ENCODE data around the gene TMEM125. TPM values are rescaled to one million over a fixed set of nuclear protein-coding genes. Genes with fewer than 3 reads are reported as not detected.

TMEM125 gene
- total and polyA plus RNA-seq, 2 of the 4 experiments (the other 2 are of a cell fraction): under 0.01 to 0.03 TPM

GRCh38 chr1:43312663-43313515 is 43.1 kb downstream of the TMEM125 start (continued):
- no peak for TF ChIP-seq RCOR1 (IDR thresholded peaks at IDR 0.05; ENCODE audit: insufficient replicate concordance, low read length)

GRCh38 chr1:43313771-43314170 is 44.0 kb downstream of the TMEM125 start:
- DNase-seq (no peak), ATAC-seq (ENCODE audit: low read depth) (no peak)
- Histone ChIP-seq H2AFZ (replicated peaks; ENCODE audit: low read length, poor library complexity) (no peak overlapping the region), H3K27me3 (ENCODE audit: control insufficient read depth, insufficient read depth, low read length) (peaks cover 2% of the 10 kb centered on the region; the same call in 1 of the 2 replicates), H2BK5ac (ENCODE audit: low read depth, low read length, poor library complexity, severe bottlenecking) (no peak overlapping the region), H2BK20ac (ENCODE audit: low read depth, low read length) (no peak overlapping the region), H2AK5ac (ENCODE audit: low read depth, low read length) (no peak overlapping the region), H3K9me3 (ENCODE audit: control insufficient read depth, insufficient read depth, low read length) (no peaks in the 10 kb centered on the region), H3K79me1 (ENCODE audit: low read depth in 1 of 2, low read length in 2 of 2) (no peaks in the 10 kb centered on the region), H3K4me1 (ENCODE audit: control insufficient read depth, insufficient read depth, low read length) (peaks cover 5% of the 10 kb centered on the region), H3K9me1 (ENCODE audit: insufficient read depth, low read length) (0 out of 2 replicates have a peak, but pooled peaks cover 3% of the 10 kb centered on the region), H4K91ac (ENCODE audit: insufficient read depth, low read depth, low read length) (no peak overlapping the region), H4K8ac (ENCODE audit: low read depth in 2 of 2, low read length in 2 of 2) (no peak overlapping the region), H3K14ac (replicated peaks; ENCODE audit: low read depth, low read length) (no peak overlapping the region), H3K18ac (ENCODE audit: low read depth, low read length) (no peak overlapping the region), H3K9ac (ENCODE audit: low read depth, low read length) (no peak overlapping the region), H3K56ac (ENCODE audit: extremely low read depth, insufficient read depth, low read length) (no peak overlapping the region), H3K23ac (ENCODE audit: low read depth, low read length) (no peak overlapping the region), H3K4me2 (ENCODE audit: low read depth, low read length) (no peak overlapping the region), H4K20me1 (ENCODE audit: insufficient read depth, low read length) (no peaks in the 10 kb centered on the region; the same call in 1 of the 2 replicates), H2AK9ac (replicated peaks; ENCODE audit: low read depth, low read length, poor library complexity) (no peak overlapping the region), H2BK15ac (ENCODE audit: low read depth, low read length) (no peak overlapping the region), H4K5ac (ENCODE audit: low read depth, low read length) (no peak overlapping the region), H3K36me3 (ENCODE audit: control insufficient read depth, insufficient read depth, low read length) (no peaks in the 10 kb centered on the region), H2BK120ac (ENCODE audit: low read depth, low read length) (no peak overlapping the region), H3K4ac (ENCODE audit: low read depth, low read length) (no peak overlapping the region), H3K4me3 (ENCODE audit: insufficient read depth, low read depth, low read length) (no peak overlapping the region), H3K27ac (ENCODE audit: insufficient read depth, low read length) (no peak overlapping the region)
- dilution Hi-C loops (cut with HindIII; ENCODE audit: low sequenced_read_pairs, unreplicated experiment): no loop called here
- CTCF ChIA-PET: no interaction called here
- TF ChIP-seq CEBPB (IDR thresholded peaks at IDR 0.05; ENCODE audit: low read depth, low read length) (no peak), FOS (IDR thresholded peaks at IDR 0.05; ENCODE audit: low read depth, low read length) (no peak)
- in situ Hi-C loops (cut with MboI; ENCODE audit: low sequenced_read_pairs): no loop called here
- no TSS peak for BruUV-seq (replicated peaks)
- intact Hi-C loops (cut with micrococcal nuclease): no loop called here
- POLR2A ChIA-PET (ENCODE audit: unreplicated experiment): no interaction called here
- WGBS, 2 experiments (ENCODE audit: extremely low coverage in 2 of 2, insufficient read length in 1 of 2): 81% methylated on average over 3 of the region's 10 CpGs; no CpG with 5 or more reads in 1 of the 2 experiments

Measured in IMR-90 (cell line).